ENCODE data around the gene TMPRSS7.

TMPRSS7 gene

DNA sequence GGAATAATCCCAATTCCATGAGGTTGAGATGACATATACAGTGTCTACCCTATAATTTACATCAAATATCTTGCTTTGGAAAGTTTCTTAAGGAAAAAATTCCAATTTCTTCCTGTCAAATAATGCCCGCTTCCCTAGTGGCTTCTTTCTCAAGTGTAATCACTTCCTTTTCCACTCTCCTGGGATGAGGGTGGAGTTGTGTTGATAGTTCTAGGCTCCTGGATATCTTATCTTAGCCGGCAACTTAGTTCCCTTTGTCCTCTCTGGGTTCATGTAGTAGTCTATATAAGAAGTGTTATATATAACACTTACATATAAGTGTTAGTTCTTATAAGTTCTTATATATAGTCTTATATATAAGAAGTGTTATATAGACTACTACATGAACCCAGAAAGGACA lies 24.9 kb upstream of the TMPRSS7 start:
- Histone ChIP-seq H2AFZ (ENCODE audit: low read length) (no peak overlapping the region), H3K79me1 (ENCODE audit: low read depth, low read length) (peaks cover 3% of the 10 kb centered on the region), H3K4me2 (ENCODE audit: insufficient read depth, low read length, poor library complexity, severe bottlenecking) (no peak overlapping the region), H2BK5ac (ENCODE audit: low read length) (no peak overlapping the region), H3K4me3 (ENCODE audit: low read length in 2 of 2) (no peak overlapping the region), H2BK12ac (ENCODE audit: low read length) (no peak overlapping the region), H3K4ac (ENCODE audit: low read length) (no peak overlapping the region), H3K36me3 (replicated peaks in 1 of 2; ENCODE audit: control insufficient read depth in 2 of 2, insufficient read depth in 2 of 2, low read length in 2 of 2) (peaks cover 37 to 97% of the 10 kb centered on the region in 2 donors), H3K27me3 (ENCODE audit: control insufficient read depth in 3 of 3, insufficient read depth in 3 of 3, low read depth in 1 of 3, low read length in 3 of 3) (no peaks in the 10 kb centered on the region), H4K8ac (ENCODE audit: low read depth, low read length) (no peak overlapping the region), H3K9ac (ENCODE audit: low read depth, low read length, poor library complexity) (no peak overlapping the region), H4K91ac (ENCODE audit: low read depth, low read length, poor library complexity) (no peak overlapping the region), H3K23ac (ENCODE audit: low read depth, low read length, poor library complexity) (no peak overlapping the region), H3K27ac (replicated peaks; ENCODE audit: low read length) (no peak overlapping the region), H3K4me1 (ENCODE audit: control insufficient read depth in 2 of 2, insufficient read depth in 1 of 2, low read depth in 1 of 2, low read length in 2 of 2) (peaks cover 4 to 8% of the 10 kb centered on the region in 2 donors), H3K18ac (ENCODE audit: low read length) (no peak overlapping the region), H3K14ac (ENCODE audit: low read length) (no peak overlapping the region), H2BK15ac (ENCODE audit: low read length) (no peak overlapping the region), H2BK120ac (ENCODE audit: low read depth, low read length) (no peak overlapping the region), H2AK5ac (ENCODE audit: low read depth, low read length) (no peak overlapping the region), H3K9me3 (replicated peaks in 1 of 2; ENCODE audit: control insufficient read depth in 2 of 2, insufficient read depth in 1 of 2, low read depth in 1 of 2, low read length in 2 of 2) (peaks cover 0 to 3% of the 10 kb centered on the region in 2 donors)
- no peak for DNase-seq (ENCODE audit: low spot score)
- WGBS, 2 donors (ENCODE audit: extremely low coverage in 2 of 2, insufficient read length in 2 of 2, insufficient replicate concordance in 1 of 2), result no CpG with 5 or more reads among the region's 2 CpGs

DNA sequence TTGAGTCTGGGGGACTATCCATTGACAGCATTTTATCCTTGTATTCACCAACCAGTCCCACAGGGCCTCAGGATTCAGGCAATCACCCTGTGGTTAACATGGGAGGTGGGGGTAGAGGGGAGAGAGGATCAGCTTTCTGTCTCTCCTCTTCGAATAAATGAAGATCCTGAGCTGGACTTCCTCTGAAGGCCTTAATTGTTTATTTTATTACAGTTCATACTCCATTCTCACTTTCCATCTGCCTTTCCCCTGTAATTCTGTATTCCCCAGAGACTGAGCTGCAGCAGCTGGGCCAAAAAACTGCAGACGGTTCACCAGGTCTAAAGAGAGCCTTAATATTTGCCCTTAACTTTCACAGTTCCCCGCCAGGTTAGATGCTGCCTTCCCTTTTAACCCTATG lies 23.9 kb upstream of the TMPRSS7 start:
- Histone ChIP-seq H3K27ac (replicated peaks; ENCODE audit: low read length) (no peak overlapping the region), H2BK12ac (ENCODE audit: low read length) (no peak overlapping the region), H3K14ac (ENCODE audit: low read length) (no peak overlapping the region), H3K79me1 (ENCODE audit: low read depth, low read length) (no peaks in the 10 kb centered on the region), H2AFZ (ENCODE audit: low read length) (no peak overlapping the region), H3K9ac (ENCODE audit: low read depth, low read length, poor library complexity) (no peak overlapping the region), H3K18ac (ENCODE audit: low read length) (no peak overlapping the region), H3K36me3 (replicated peaks in 1 of 2; ENCODE audit: control insufficient read depth in 2 of 2, insufficient read depth in 2 of 2, low read length in 2 of 2) (peaks cover 35 to 91% of the 10 kb centered on the region in 2 donors), H3K9me3 (replicated peaks in 1 of 2; ENCODE audit: control insufficient read depth in 2 of 2, insufficient read depth in 1 of 2, low read depth in 1 of 2, low read length in 2 of 2) (peaks cover 0 to 3% of the 10 kb centered on the region in 2 donors), H3K27me3 (ENCODE audit: control insufficient read depth in 3 of 3, insufficient read depth in 3 of 3, low read depth in 1 of 3, low read length in 3 of 3) (no peaks in the 10 kb centered on the region), H4K91ac (ENCODE audit: low read depth, low read length, poor library complexity) (no peak overlapping the region), H3K4me1 (ENCODE audit: control insufficient read depth in 2 of 2, insufficient read depth in 1 of 2, low read depth in 1 of 2, low read length in 2 of 2) (peaks cover 2 to 6% of the 10 kb centered on the region in 2 donors), H3K4me2 (ENCODE audit: insufficient read depth, low read length, poor library complexity, severe bottlenecking) (no peak overlapping the region), H4K8ac (ENCODE audit: low read depth, low read length) (no peak overlapping the region), H2BK120ac (ENCODE audit: low read depth, low read length) (no peak overlapping the region), H3K23ac (ENCODE audit: low read depth, low read length, poor library complexity) (no peak overlapping the region), H2BK15ac (ENCODE audit: low read length) (no peak overlapping the region), H2BK5ac (ENCODE audit: low read length) (no peak overlapping the region), H3K4ac (ENCODE audit: low read length) (no peak overlapping the region), H2AK5ac (ENCODE audit: low read depth, low read length) (no peak overlapping the region), H3K4me3 (ENCODE audit: low read length in 2 of 2) (no peak overlapping the region)
- DNase-seq (ENCODE audit: low spot score), result no peak
- no CpG with 5 or more reads among the region's 3 CpGs for WGBS, 2 donors (ENCODE audit: extremely low coverage in 2 of 2, insufficient read length in 2 of 2, insufficient replicate concordance in 1 of 2)

DNA sequence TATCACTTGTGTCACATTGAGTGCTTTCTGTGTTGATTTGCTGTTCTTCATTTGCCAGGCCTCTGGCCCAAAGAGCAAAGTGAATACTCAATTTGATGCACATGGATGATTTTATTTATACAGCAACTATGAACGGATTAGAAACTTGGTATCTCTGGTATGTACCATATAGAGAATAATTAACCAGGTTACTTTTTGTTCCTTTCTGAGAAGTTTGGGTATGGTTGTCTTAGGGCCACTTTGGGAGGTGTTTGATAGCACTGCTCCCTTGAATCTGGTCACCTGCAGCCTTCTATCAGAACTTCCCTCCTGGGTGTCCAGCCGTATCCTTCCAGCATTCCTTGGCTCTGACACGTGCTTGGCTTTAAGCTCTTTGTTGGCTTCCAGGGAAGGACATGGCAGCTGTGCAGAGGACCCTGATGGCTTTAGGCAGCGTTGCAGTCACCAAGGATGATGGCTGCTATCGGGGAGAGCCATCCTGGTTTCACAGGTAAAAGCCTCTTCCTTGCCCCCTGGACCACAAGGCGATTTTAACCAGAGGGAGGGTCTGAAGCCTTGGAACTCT lies 23.1 kb upstream of the TMPRSS7 start:
- H3K4ac ChIP-seq (ENCODE audit: low read length), result no peak overlapping the region
- H2BK12ac ChIP-seq (ENCODE audit: low read length), result no peak overlapping the region
- H3K9me3 ChIP-seq (replicated peaks in 1 of 2; ENCODE audit: control insufficient read depth in 2 of 2, insufficient read depth in 1 of 2, low read depth in 1 of 2, low read length in 2 of 2), result peaks cover 0 to 3% of the 10 kb centered on the region in 2 donors
- no peak overlapping the region for H3K4me3 ChIP-seq (ENCODE audit: low read length in 2 of 2)
- peaks cover 33 to 84% of the 10 kb centered on the region in 2 donors for H3K36me3 ChIP-seq (replicated peaks in 1 of 2; ENCODE audit: control insufficient read depth in 2 of 2, insufficient read depth in 2 of 2, low read length in 2 of 2)
- no peak for DNase-seq (ENCODE audit: low spot score)
- peaks cover 2 to 3% of the 10 kb centered on the region in 2 donors for H3K4me1 ChIP-seq (ENCODE audit: control insufficient read depth in 2 of 2, insufficient read depth in 1 of 2, low read depth in 1 of 2, low read length in 2 of 2)
- no peak overlapping the region for H2AK5ac ChIP-seq (ENCODE audit: low read depth, low read length)
- H2AFZ ChIP-seq (ENCODE audit: low read length), result no peak overlapping the region
- H3K18ac ChIP-seq (ENCODE audit: low read length), result no peak overlapping the region
- no peak overlapping the region for H3K4me2 ChIP-seq (ENCODE audit: insufficient read depth, low read length, poor library complexity, severe bottlenecking)
- H2BK120ac ChIP-seq (ENCODE audit: low read depth, low read length), result no peak overlapping the region
- no CpG with 5 or more reads among the region's 6 CpGs for WGBS, 2 donors (ENCODE audit: extremely low coverage in 2 of 2, insufficient read length in 2 of 2, insufficient replicate concordance in 1 of 2)
- H4K8ac ChIP-seq (ENCODE audit: low read depth, low read length), result no peak overlapping the region
- no peak overlapping the region for H3K27ac ChIP-seq (replicated peaks; ENCODE audit: low read length)
- no peak overlapping the region for H3K23ac ChIP-seq (ENCODE audit: low read depth, low read length, poor library complexity)
- H3K14ac ChIP-seq (ENCODE audit: low read length), result no peak overlapping the region
- no peak overlapping the region for H2BK5ac ChIP-seq (ENCODE audit: low read length)
- H2BK15ac ChIP-seq (ENCODE audit: low read length), result no peak overlapping the region
- no peaks in the 10 kb centered on the region for H3K27me3 ChIP-seq (ENCODE audit: control insufficient read depth in 3 of 3, insufficient read depth in 3 of 3, low read depth in 1 of 3, low read length in 3 of 3)
- H4K91ac ChIP-seq (ENCODE audit: low read depth, low read length, poor library complexity), result no peak overlapping the region
- no peaks in the 10 kb centered on the region for H3K79me1 ChIP-seq (ENCODE audit: low read depth, low read length)
- H3K9ac ChIP-seq (ENCODE audit: low read depth, low read length, poor library complexity), result no peak overlapping the region

- WGBS, 2 donors (ENCODE audit: extremely low coverage in 2 of 2, insufficient read length in 2 of 2, insufficient replicate concordance in 1 of 2), result no CpG with 5 or more reads among the region's 6 CpGs
- H2AFZ ChIP-seq (ENCODE audit: low read length), result no peak overlapping the region
- H4K91ac ChIP-seq (ENCODE audit: low read depth, low read length, poor library complexity), result no peak overlapping the region
- no peak overlapping the region for H2BK12ac ChIP-seq (ENCODE audit: low read length)
- no peak overlapping the region for H3K9ac ChIP-seq (ENCODE audit: low read depth, low read length, poor library complexity)
- no peak overlapping the region for H3K4ac ChIP-seq (ENCODE audit: low read length)
- H3K4me1 ChIP-seq (ENCODE audit: control insufficient read depth in 2 of 2, insufficient read depth in 1 of 2, low read depth in 1 of 2, low read length in 2 of 2), result peaks cover 2 to 3% of the 10 kb centered on the region in 2 donors
- no peak overlapping the region for H3K27ac ChIP-seq (replicated peaks; ENCODE audit: low read length)
- no peak overlapping the region for H4K8ac ChIP-seq (ENCODE audit: low read depth, low read length)
- no peak overlapping the region for H3K23ac ChIP-seq (ENCODE audit: low read depth, low read length, poor library complexity)
- H3K79me1 ChIP-seq (ENCODE audit: low read depth, low read length), result no peaks in the 10 kb centered on the region
- no peak overlapping the region for H2BK120ac ChIP-seq (ENCODE audit: low read depth, low read length)
- H3K27me3 ChIP-seq (ENCODE audit: control insufficient read depth in 3 of 3, insufficient read depth in 3 of 3, low read depth in 1 of 3, low read length in 3 of 3), result no peaks in the 10 kb centered on the region
- H3K18ac ChIP-seq (ENCODE audit: low read length), result no peak overlapping the region
- no peak overlapping the region for H3K4me3 ChIP-seq (ENCODE audit: low read length in 2 of 2)
- no peak overlapping the region for H2BK5ac ChIP-seq (ENCODE audit: low read length)
- no peak overlapping the region for H3K4me2 ChIP-seq (ENCODE audit: insufficient read depth, low read length, poor library complexity, severe bottlenecking)
- H3K14ac ChIP-seq (ENCODE audit: low read length), result no peak overlapping the region
- H2BK15ac ChIP-seq (ENCODE audit: low read length), result no peak overlapping the region
- DNase-seq (ENCODE audit: low spot score), result no peak
- peaks cover 0 to 3% of the 10 kb centered on the region in 2 donors for H3K9me3 ChIP-seq (replicated peaks in 1 of 2; ENCODE audit: control insufficient read depth in 2 of 2, insufficient read depth in 1 of 2, low read depth in 1 of 2, low read length in 2 of 2)
- peaks cover 28 to 75% of the 10 kb centered on the region in 2 donors for H3K36me3 ChIP-seq (replicated peaks in 1 of 2; ENCODE audit: control insufficient read depth in 2 of 2, insufficient read depth in 2 of 2, low read length in 2 of 2)
- H2AK5ac ChIP-seq (ENCODE audit: low read depth, low read length), result no peak overlapping the region
Observed at GRCh38 chr3:112012205-112012992, 22.1 kb upstream of the TMPRSS7 start.

Measured in neuronal stem cell (in vitro differentiated cells).